HEK293T (cell line): Measurements from ENCODE around the gene VAT1L.

Experiments
- BHLHE40 ChIP-seq: fragments of 450-650 bp; IDR thresholded peaks from 2 replicates; pipeline ENCODE4 v1.6.1; 2016; ENCODE audit warnings: mild to moderate bottlenecking, moderate library complexity, borderline replicate concordance
- CTBP1 ChIP-seq: fragments of 450-650 bp; IDR thresholded peaks from 2 replicates; pipeline ENCODE4 v1.6.1; 2016; ENCODE audit warnings: borderline replicate concordance
- ELF4 ChIP-seq: fragments of 450-650 bp; IDR thresholded peaks from 2 replicates; pipeline ENCODE4 v1.6.1; 2017; ENCODE audit warnings: antibody characterized with exemption
- FOXA1 ChIP-seq: fragments of 450-650 bp; IDR thresholded peaks from 2 replicates; pipeline ENCODE4 v1.6.1; 2016; ENCODE audit warnings: mild to moderate bottlenecking
- FOXM1 ChIP-seq: fragments of 450-650 bp; IDR thresholded peaks from 2 replicates; pipeline ENCODE4 v1.6.1; 2017; ENCODE audit warnings: mild to moderate bottlenecking, borderline replicate concordance
- HDGF ChIP-seq: fragments of 450-650 bp; IDR thresholded peaks from 2 replicates; pipeline ENCODE4 v1.6.1; 2017; ENCODE audit warnings: antibody characterized with exemption, borderline replicate concordance
- LEF1 ChIP-seq: fragments of 450-650 bp; IDR thresholded peaks from 2 replicates; pipeline ENCODE4 v1.6.1; 2017; ENCODE audit warnings: mild to moderate bottlenecking, borderline replicate concordance
- NFRKB ChIP-seq: fragments of 450-650 bp; IDR thresholded peaks from 2 replicates; pipeline ENCODE4 v1.6.1; 2016; ENCODE audit warnings: mild to moderate bottlenecking, moderate library complexity
- PKNOX1 ChIP-seq: fragments of 450-650 bp; IDR thresholded peaks from 2 replicates; pipeline ENCODE4 v1.6.1; 2016
- SP1 ChIP-seq: fragments of 450-650 bp; IDR thresholded peaks from 2 replicates; pipeline ENCODE4 v1.6.1; 2017
- TARDBP ChIP-seq: fragments of 450-650 bp; IDR thresholded peaks from 2 replicates; pipeline ENCODE4 v1.6.1; 2016

GRCh38 chr16:77827032-77827431 is 38.7 kb downstream of the VAT1L start:
- no peak for TF ChIP-seq BHLHE40
- TF ChIP-seq PKNOX1: no peak
- TF ChIP-seq CTBP1: no peak
- no peak for TF ChIP-seq LEF1
- TF ChIP-seq ELF4: no peak
- no peak for TF ChIP-seq FOXM1
- TF ChIP-seq TARDBP: no peak
- TF ChIP-seq SP1: no peak
- TF ChIP-seq HDGF: no peak
- TF ChIP-seq FOXA1: no peak
- no peak for TF ChIP-seq NFRKB
